Prostate gland (tissue), 2 donors: Measurements from ENCODE around the gene CUX1. TPM values are rescaled to one million over a fixed set of nuclear protein-coding genes. Genes with fewer than 3 reads are reported as not detected.

ENCODE experiments used
- DNase-seq: peaks from one replicate; pipeline ENCODE4 v3.0.0-alpha.2; 2019; ENCODE audit warnings: low spot score
- H3K27ac ChIP-seq, 2 donors: fragments of 200-600 bp; sonication (generic); 2 replicates each; pipeline ENCODE4 v1.5.1; 2017 to 2019
- H3K27me3 ChIP-seq: fragments of 200-600 bp; sonication (generic); replicated peaks from 2 replicates; pipeline ENCODE4 v1.5.1; 2019; ENCODE audit not compliant: insufficient read depth
- H3K36me3 ChIP-seq, 2 donors: fragments of 200-600 bp; sonication (generic); 1 replicate in 1 of 2; 2 replicates in 1 of 2; pipeline versions ENCODE4 v1.5.1 to v1.8.1; 2017 to 2019
- H3K4me1 ChIP-seq: fragments of 200-600 bp; sonication (generic); replicated peaks from 2 replicates; pipeline ENCODE4 v1.5.1; 2019
- H3K4me3 ChIP-seq, 2 donors: fragments of 200-600 bp; sonication (generic); 2 replicates each; pipeline ENCODE4 v1.5.1; 2017 to 2019
- H3K9me3 ChIP-seq: fragments of 200-600 bp; sonication (generic); 2 replicates; pipeline ENCODE4 v1.5.1; 2017
- CTCF ChIP-seq, 4 experiments: fragments of 200-600 bp in 2 of 4; fragments of 450-650 bp in 2 of 4; sonication (generic) in 2 of 4; IDR thresholded peaks; 1 replicate in 3 of 4; 2 replicates in 1 of 4; pipeline ENCODE4 v1.5.1; 2016 to 2019; ENCODE audit warnings: antibody characterized with exemption in 4 of 4, mild to moderate bottlenecking in 2 of 4, moderate library complexity in 2 of 4
- POLR2A ChIP-seq: fragments of 450-650 bp; IDR thresholded peaks from one replicate; pipeline ENCODE4 v1.6.1; 2016; ENCODE audit warnings: antibody characterized with exemption, mild to moderate bottlenecking
- POLR2AphosphoS5 ChIP-seq: sonication (generic); formaldehyde crosslinking; IDR thresholded peaks from one replicate; pipeline ENCODE4 v1.6.1; 2017; ENCODE audit warnings: antibody characterized with exemption
- WGBS: methylation state at CpG from one replicate; pipeline ENCODE4 v1.1.5; 2018; 5-methylcytosine and 5-hydroxymethylcytosine counted together
- intact Hi-C: fragments of 100-400 bp; cut with DNase I; formaldehyde crosslinking; loops from one replicate; pipeline ENCODE4 v1.14.2; 2022
- total RNA-seq, 2 donors: library from RNA; depleted of rRNA; stranded (reverse); fragments of >200 nt; gene quantifications; one replicate each; pipeline ENCODE4 v1.1.0, GENCODE V29; 2016

Gene CUX1
- total RNA-seq, 2 donors from 2014 or later, result 96.3 to 99.2 TPM

GRCh38 chr7:102106625-102107024, 289.2 kb downstream of the CUX1 start:
- no peak overlapping the region for H3K27ac ChIP-seq
- TF ChIP-seq POLR2AphosphoS5 (no peak), POLR2A (no peak), CTCF (IDR thresholded peaks at IDR 0.05) (no peak)
- H3K36me3 ChIP-seq, result no peaks in the 10 kb centered on the region
- intact Hi-C loops, result no loop called here
- no peaks in the 10 kb centered on the region for H3K9me3 ChIP-seq
- no peak for DNase-seq
- H3K27me3 ChIP-seq, result no peaks in the 10 kb centered on the region
- no peaks in the 10 kb centered on the region for H3K4me1 ChIP-seq
- no peak overlapping the region for H3K4me3 ChIP-seq
- WGBS, result 29% methylated on average over 5 of the region's 5 CpGs

GRCh38 chr7:102107474-102108104, 290.2 kb downstream of the CUX1 start:
- H3K27me3 ChIP-seq, result no peaks in the 10 kb centered on the region
- DNase-seq, result no peak
- no peak for TF ChIP-seq POLR2A
- TF ChIP-seq POLR2AphosphoS5, result no peak
- no peak for TF ChIP-seq CTCF (IDR thresholded peaks at IDR 0.05)
- intact Hi-C loops, result no loop called here
- H3K27ac ChIP-seq, result no peak overlapping the region
- 90% methylated on average over 19 of the region's 19 CpGs for WGBS
- no peaks in the 10 kb centered on the region for H3K4me1 ChIP-seq
- H3K9me3 ChIP-seq, result no peaks in the 10 kb centered on the region
- no peaks in the 10 kb centered on the region for H3K36me3 ChIP-seq
- H3K4me3 ChIP-seq, result no peak overlapping the region

DNA sequence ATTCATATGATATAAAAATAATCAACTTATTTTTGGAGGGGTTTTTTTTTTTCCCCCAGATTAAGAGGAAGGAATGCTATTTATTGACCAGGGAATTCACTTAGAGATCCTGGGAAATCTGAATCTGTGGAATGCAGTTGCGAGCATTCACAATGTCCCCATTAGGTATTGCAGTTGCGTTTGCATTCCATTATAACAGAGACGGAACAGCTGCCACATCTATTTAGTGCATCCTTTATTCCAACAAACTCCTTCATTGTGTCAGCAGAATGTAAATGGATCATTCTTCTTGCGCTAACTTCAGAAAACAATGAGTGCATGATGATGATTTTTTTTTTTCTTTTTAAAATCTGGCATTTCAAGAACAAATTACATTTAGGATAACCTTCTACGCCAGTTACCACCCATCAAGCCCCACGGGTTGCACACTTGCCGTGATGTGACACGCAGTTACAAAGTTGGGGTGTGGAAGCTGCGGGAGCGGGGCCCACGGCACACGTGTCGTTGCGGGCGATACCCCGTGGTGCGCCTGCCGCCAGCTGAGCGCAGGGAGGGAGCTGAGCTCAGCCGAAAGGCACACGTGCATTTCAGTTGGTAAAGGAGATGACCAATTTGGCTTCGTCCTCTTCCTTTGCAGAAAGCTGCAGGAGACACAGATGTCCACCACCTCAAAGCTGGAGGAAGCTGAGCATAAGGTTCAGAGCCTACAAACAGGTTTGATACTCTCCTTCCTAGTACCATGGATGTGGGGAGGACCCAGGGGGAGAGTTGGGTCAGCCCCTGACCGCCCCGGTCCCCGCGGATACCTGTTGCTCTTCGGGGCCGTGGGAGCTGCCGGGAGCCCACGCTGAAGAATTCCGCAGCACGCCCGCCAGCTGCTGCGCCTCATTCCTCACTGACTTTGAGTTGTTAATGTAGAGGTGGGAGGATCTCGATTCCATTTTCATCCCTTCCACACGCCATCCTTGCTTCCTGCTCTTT, 293.9 kb downstream of the CUX1 start:
- 86% methylated on average over 36 of the region's 36 CpGs for WGBS
- Histone ChIP-seq H3K27ac (no peak overlapping the region), H3K4me3 (no peak overlapping the region), H3K4me1 (no peaks in the 10 kb centered on the region), H3K27me3 (no peaks in the 10 kb centered on the region), H3K9me3 (no peaks in the 10 kb centered on the region), H3K36me3 (no peaks in the 10 kb centered on the region)
- DNase-seq, result no peak
- TF ChIP-seq CTCF (IDR thresholded peaks at IDR 0.05), result no peak
- no peak for TF ChIP-seq POLR2AphosphoS5
- TF ChIP-seq POLR2A, result no peak
- intact Hi-C loops, result no loop called here

GRCh38 chr7:102115181-102115580, 297.8 kb downstream of the CUX1 start:
- WGBS, result 79% methylated on average over 7 of the region's 7 CpGs
- no peak for DNase-seq
- Histone ChIP-seq H3K4me3 (no peak overlapping the region), H3K36me3 (no peaks in the 10 kb centered on the region), H3K27ac (no peak overlapping the region), H3K4me1 (no peaks in the 10 kb centered on the region), H3K9me3 (no peaks in the 10 kb centered on the region), H3K27me3 (no peaks in the 10 kb centered on the region)
- TF ChIP-seq CTCF (IDR thresholded peaks at IDR 0.05), result no peak
- intact Hi-C loops, result no loop called here
